IPS DF 19.7 (cell line): ENCODE measurements around the gene EED.
A peak's percentile ranks its signal among the peaks of the same experiment; 100 is the strongest.
"Not testable (repeated sequence)": the region's sequence is repeated elsewhere in the genome, so short reads cannot be mapped to it uniquely, and the experiment has no call there.

ENCODE experiments used
- DNase-seq: peaks from one replicate; pipeline ENCODE4 v3.0.0-alpha.2; 2013; ENCODE audit warnings: low read depth, low spot score

Gene EED

GRCh38 chr11:86249307-86250098 is 5.0 kb downstream of the EED start:
- no peak for DNase-seq

- no peak for DNase-seq
These were observed 6.8 kb downstream of the EED start for GRCh38 chr11:86251345-86251744.

- DNase-seq = no peak
These were observed 11.3 kb downstream of the EED start for GRCh38 chr11:86255896-86256295.

- DNase-seq = no peak
These were observed 12.1 kb downstream of the EED start for GRCh38 chr11:86256608-86257007.

GRCh38 chr11:86257446-86257845 is 12.9 kb downstream of the EED start:
- DNase-seq = no peak

- no peak for DNase-seq
These were observed 15.2 kb downstream of the EED start for GRCh38 chr11:86259730-86260129.

GRCh38 chr11:86261328-86261727 is 16.8 kb downstream of the EED start:
- no peak for DNase-seq

- DNase-seq = no peak
These were observed 17.8 kb downstream of the EED start for GRCh38 chr11:86262387-86262786.

- DNase-seq = no peak
These were observed 20.1 kb downstream of the EED start for GRCh38 chr11:86264649-86265048.

- no peak for DNase-seq
These were observed 20.6 kb downstream of the EED start for GRCh38 chr11:86265194-86265593.

GRCh38 chr11:86269645-86270044 is 25.1 kb downstream of the EED start:
- DNase-seq = no peak

GRCh38 chr11:86274503-86274902 is 29.9 kb downstream of the EED start:
- peak; percentile 20 for DNase-seq

- DNase-seq = no peak
These were observed 30.4 kb downstream of the EED start for GRCh38 chr11:86274999-86275398.

- DNase-seq = no peak
These were observed 31.2 kb downstream of the EED start for GRCh38 chr11:86275493-86276370.

GRCh38 chr11:86277741-86278140 is 33.2 kb downstream of the EED start:
- no peak for DNase-seq

GRCh38 chr11:86278226-86278625 is 33.7 kb downstream of the EED start:
- DNase-seq = no peak

GRCh38 chr11:86279747-86280146 is 35.2 kb downstream of the EED start:
- no peak for DNase-seq

- no peak for DNase-seq
These were observed 42.9 kb downstream of the EED start for GRCh38 chr11:86287468-86287796.

GRCh38 chr11:86288776-86289507 is 44.4 kb downstream of the EED start:
- no peak for DNase-seq

- not testable (repeated sequence) for DNase-seq
These were observed 45.1 kb downstream of the EED start for GRCh38 chr11:86289508-86290280.

GRCh38 chr11:86291466-86292262 is 47.1 kb downstream of the EED start:
- no peak for DNase-seq
